GM21576 (cell line): Measurements from ENCODE around the gene SVOPL.
"Not testable (repeated sequence)": the region's sequence is repeated elsewhere in the genome, so short reads cannot be mapped to it uniquely, and the experiment has no call there.

Source experiments
- ATAC-seq: cut with Tn5 transposase; IDR thresholded peaks from one replicate; pipeline ENCODE4 v1.9.1; 2021; ENCODE audit warnings: mild to moderate bottlenecking, moderate library complexity; ENCODE audit not compliant: unreplicated experiment

SVOPL gene

GRCh38 chr7:138700857-138701536, at the start of gene SVOPL:
TSS of gene SVOPL (minus strand) at chr7:138701362. CDS start at chr7:138679045, 22,317 bp downstream.
- no peak for ATAC-seq

GRCh38 chr7:138750473-138750872, 49.3 kb upstream of the SVOPL start:
- no peak for ATAC-seq

GRCh38 chr7:138749960-138750359, 48.8 kb upstream of the SVOPL start:
- no peak for ATAC-seq

GRCh38 chr7:138748666-138749065, 47.5 kb upstream of the SVOPL start:
- ATAC-seq, result no peak

- ATAC-seq, result no peak
These were observed 44.9 kb upstream of the SVOPL start for GRCh38 chr7:138746073-138746472.

GRCh38 chr7:138745189-138745588, 44.0 kb upstream of the SVOPL start:
- no peak for ATAC-seq

- ATAC-seq, result no peak
These were observed 40.2 kb upstream of the SVOPL start for GRCh38 chr7:138741453-138741735.

- no peak for ATAC-seq
These were observed 38.7 kb upstream of the SVOPL start for GRCh38 chr7:138739859-138740258.

GRCh38 chr7:138738551-138739335, 37.6 kb upstream of the SVOPL start:
- ATAC-seq, result peak; percentile 79

- no peak for ATAC-seq
These were observed 37.0 kb upstream of the SVOPL start for GRCh38 chr7:138738114-138738513.

- ATAC-seq, result no peak
These were observed 34.2 kb upstream of the SVOPL start for GRCh38 chr7:138735399-138735798.

GRCh38 chr7:138731733-138732132, 30.6 kb upstream of the SVOPL start:
- not testable (repeated sequence) for ATAC-seq

GRCh38 chr7:138729444-138729843, 28.3 kb upstream of the SVOPL start:
- no peak for ATAC-seq

GRCh38 chr7:138727336-138728099, 26.4 kb upstream of the SVOPL start:
- ATAC-seq, result no peak

GRCh38 chr7:138726288-138726687, 25.1 kb upstream of the SVOPL start:
- ATAC-seq, result no peak

- ATAC-seq, result no peak
These were observed 19.1 kb upstream of the SVOPL start for GRCh38 chr7:138720286-138720685.

- ATAC-seq, result no peak
These were observed 15.7 kb upstream of the SVOPL start for GRCh38 chr7:138716889-138717288.

GRCh38 chr7:138713191-138713590, 12.0 kb upstream of the SVOPL start:
- no peak for ATAC-seq

- no peak for ATAC-seq
These were observed 11.5 kb upstream of the SVOPL start for GRCh38 chr7:138712652-138713051.

- ATAC-seq, result no peak
These were observed 9.6 kb upstream of the SVOPL start for GRCh38 chr7:138710536-138711385.

- ATAC-seq, result no peak
These were observed 4.0 kb upstream of the SVOPL start for GRCh38 chr7:138705167-138705566.
